ENCODE measurements around the gene NDUFS2. TPM values are rescaled to one million over a fixed set of nuclear protein-coding genes. Genes with fewer than 3 reads are reported as not detected.

Gene NDUFS2
- total and polyA plus RNA-seq, 10 of the 15 experiments (the other 5 are each of a cell fraction or from before 2014, with no cell fraction given), result 66.5 to 215 (median 148) TPM

DNA sequence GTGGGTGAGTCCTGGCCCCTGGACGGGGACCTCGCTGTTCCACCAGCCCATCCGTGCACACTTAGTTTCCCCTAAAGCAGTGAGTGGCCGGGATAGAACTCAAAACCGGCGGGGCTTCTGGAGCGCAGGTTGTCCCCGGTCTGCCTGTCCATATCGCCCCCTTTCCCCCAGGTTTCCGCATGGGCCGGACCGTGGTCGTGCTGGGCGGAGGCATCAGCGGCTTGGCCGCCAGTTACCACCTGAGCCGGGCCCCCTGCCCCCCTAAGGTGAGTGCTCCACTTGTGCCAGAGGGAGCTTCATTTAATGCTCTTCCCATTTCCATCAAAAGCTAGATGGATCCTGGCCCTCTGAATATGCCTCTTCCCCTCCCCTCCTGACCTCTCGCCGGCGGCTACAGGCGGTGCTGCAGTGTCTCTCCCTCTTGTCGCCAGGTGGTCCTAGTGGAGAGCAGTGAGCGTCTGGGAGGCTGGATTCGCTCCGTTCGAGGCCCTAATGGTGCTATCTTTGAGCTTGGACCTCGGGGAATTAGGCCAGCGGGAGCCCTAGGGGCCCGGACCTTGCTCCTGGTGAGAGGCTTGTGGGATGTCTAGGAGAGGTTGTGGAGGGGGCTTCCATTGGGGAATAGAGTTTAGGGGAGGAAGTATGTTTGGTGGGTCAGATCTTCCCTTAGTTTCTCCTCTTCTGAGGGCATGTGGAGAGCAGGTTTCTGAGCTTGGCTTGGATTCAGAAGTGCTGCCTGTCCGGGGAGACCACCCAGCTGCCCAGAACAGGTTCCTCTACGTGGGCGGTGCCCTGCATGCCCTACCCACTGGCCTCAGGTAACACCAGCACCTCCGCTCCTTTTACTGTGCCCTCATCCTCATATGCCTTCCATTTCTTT lies 35.3 kb upstream of the NDUFS2 start:
- TF ChIP-seq, protein P1, sequence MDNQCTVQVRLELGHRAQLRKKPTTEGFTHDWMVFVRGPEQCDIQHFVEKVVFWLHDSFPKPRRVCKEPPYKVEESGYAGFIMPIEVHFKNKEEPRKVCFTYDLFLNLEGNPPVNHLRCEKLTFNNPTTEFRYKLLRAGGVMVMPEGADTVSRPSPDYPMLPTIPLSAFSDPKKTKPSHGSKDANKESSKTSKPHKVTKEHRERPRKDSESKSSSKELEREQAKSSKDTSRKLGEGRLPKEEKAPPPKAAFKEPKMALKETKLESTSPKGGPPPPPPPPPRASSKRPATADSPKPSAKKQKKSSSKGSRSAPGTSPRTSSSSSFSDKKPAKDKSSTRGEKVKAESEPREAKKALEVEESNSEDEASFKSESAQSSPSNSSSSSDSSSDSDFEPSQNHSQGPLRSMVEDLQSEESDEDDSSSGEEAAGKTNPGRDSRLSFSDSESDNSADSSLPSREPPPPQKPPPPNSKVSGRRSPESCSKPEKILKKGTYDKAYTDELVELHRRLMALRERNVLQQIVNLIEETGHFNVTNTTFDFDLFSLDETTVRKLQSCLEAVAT (IDR thresholded peaks at IDR 0.05), result 0 out of 2 replicates have a peak, but pooled peaks have one; percentile 8
- peak; percentile 64; the same call in 1 of the 2 replicates for TF ChIP-seq LARP7 (IDR thresholded peaks at IDR 0.05)
- TF ChIP-seq CBX3 (IDR thresholded peaks at IDR 0.05; ENCODE audit: borderline replicate concordance, low read depth), result no peak
- H3K36me3 ChIP-seq (ENCODE audit: control insufficient read depth in 2 of 2, insufficient read depth in 2 of 2, low read length in 1 of 2), result peaks cover 9 to 10% of the 10 kb centered on the region in 2 experiments

More for the DNA sequence above, 35.3 kb upstream of the NDUFS2 start:
- ChIA-PET SMC1A (ENCODE audit: uncharacterized antibody, unreplicated experiment) (interaction anchor here (0.8 to 3.5 kb wide), 15 partner anchors 9 to 215 kb away, joined by 3 to 18 read pairs (median 6); partner anchors contain the start of genes B4GALT3, NDUFS2, TOMM40L and UFC1), POLR2A (interaction anchor here (0.6 to 2.9 kb wide), 16 partner anchors 9 to 222 kb away, joined by 3 to 17 read pairs (median 6); partner anchors contain the start of genes ARHGAP30, B4GALT3, DEDD and NDUFS2), CTCF (interaction anchor here (0.6 to 5.0 kb wide), 20 partner anchors 9 to 222 kb away, joined by 3 to 60 read pairs (median 6); partner anchors contain the start of genes B4GALT3, NDUFS2, TOMM40L and UFC1), RAD21 (ENCODE audit: unreplicated experiment) (interaction anchor here (0.5 to 4.8 kb wide), 15 partner anchors 9 to 591 kb away, joined by 3 to 34 read pairs (median 6); partner anchors contain the start of genes ARHGAP30, B4GALT3, DEDD and NDUFS2)
- Histone ChIP-seq H2AFZ (ENCODE audit: control insufficient read depth, low read depth, low read length) (peak overlapping the region; percentile 27), H3K9me3 (replicated peaks; ENCODE audit: control insufficient read depth, insufficient read depth, low read length) (no peaks in the 10 kb centered on the region), H3K4me2 (ENCODE audit: control insufficient read depth, insufficient read depth) (peak overlapping the region; percentile 99), H3K79me2 (ENCODE audit: control insufficient read depth, insufficient read depth, low read length) (no peaks in the 10 kb centered on the region), H3K27ac (ENCODE audit: control insufficient read depth, insufficient read depth) (peak overlapping the region; percentile 4), H4K20me1 (ENCODE audit: control insufficient read depth, insufficient read depth) (no peaks in the 10 kb centered on the region), H3K9ac (ENCODE audit: control insufficient read depth, insufficient read depth, low read length) (peak overlapping the region; percentile 64), H3K4me3 (peak overlapping the region; percentile 86), H3K27me3 (replicated peaks in 1 of 2; ENCODE audit: control insufficient read depth in 2 of 2, insufficient read depth in 2 of 2, low read length in 1 of 2) (no peaks in the 10 kb centered on the region), H3K4me1 (ENCODE audit: control insufficient read depth, insufficient read depth, low read length) (peaks cover 8% of the 10 kb centered on the region)
- no TSS peak for BruUV-seq (replicated peaks)
- no peak for DNase-seq (ENCODE audit: low read depth, low spot score)
- WGBS (ENCODE audit: insufficient coverage, insufficient replicate concordance, low lambda C conversion rate, missing lambda C conversion rate), result 5% methylated on average over 33 of the region's 33 CpGs
- intact Hi-C loops (cut with micrococcal nuclease; ENCODE audit: unreplicated experiment), result no loop called here
- peak; percentile 20 for ATAC-seq
- FAIRE-seq, result no peak
- in situ Hi-C loops (cut with MboI), result no loop called here
